ENCODE measurements around the gene PLAAT3.

DNA sequence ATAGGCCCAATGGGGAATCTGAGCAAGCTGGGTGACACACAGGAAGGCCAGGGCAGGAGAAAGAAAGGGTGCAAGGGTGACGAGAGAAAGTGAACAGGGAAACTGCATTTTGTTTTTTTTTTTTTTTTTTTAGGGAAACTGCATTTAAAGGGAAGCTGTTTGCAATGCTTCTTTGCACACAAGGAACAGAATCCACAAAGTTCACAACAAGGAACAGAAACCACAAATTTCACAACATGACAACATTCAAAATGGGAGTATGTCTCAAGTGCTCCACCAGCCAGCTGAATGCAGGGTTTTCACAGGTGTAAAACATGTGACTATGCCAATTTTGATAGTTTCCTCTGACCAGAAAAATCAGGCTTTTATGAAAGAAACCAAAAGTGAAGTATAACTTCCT lies 6.8 kb upstream of the PLAAT3 start:
- TF ChIP-seq POLR2A (IDR thresholded peaks at IDR 0.05), result no peak
- TF ChIP-seq, protein P1, sequence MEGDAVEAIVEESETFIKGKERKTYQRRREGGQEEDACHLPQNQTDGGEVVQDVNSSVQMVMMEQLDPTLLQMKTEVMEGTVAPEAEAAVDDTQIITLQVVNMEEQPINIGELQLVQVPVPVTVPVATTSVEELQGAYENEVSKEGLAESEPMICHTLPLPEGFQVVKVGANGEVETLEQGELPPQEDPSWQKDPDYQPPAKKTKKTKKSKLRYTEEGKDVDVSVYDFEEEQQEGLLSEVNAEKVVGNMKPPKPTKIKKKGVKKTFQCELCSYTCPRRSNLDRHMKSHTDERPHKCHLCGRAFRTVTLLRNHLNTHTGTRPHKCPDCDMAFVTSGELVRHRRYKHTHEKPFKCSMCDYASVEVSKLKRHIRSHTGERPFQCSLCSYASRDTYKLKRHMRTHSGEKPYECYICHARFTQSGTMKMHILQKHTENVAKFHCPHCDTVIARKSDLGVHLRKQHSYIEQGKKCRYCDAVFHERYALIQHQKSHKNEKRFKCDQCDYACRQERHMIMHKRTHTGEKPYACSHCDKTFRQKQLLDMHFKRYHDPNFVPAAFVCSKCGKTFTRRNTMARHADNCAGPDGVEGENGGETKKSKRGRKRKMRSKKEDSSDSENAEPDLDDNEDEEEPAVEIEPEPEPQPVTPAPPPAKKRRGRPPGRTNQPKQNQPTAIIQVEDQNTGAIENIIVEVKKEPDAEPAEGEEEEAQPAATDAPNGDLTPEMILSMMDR (IDR thresholded peaks at IDR 0.05), result no peak
